GM21528 (cell line): Measurements from ENCODE around the gene RPS6KL1.

ENCODE experiments used
- ATAC-seq: cut with Tn5 transposase; IDR thresholded peaks from one replicate; pipeline ENCODE4 v1.9.1; 2021; ENCODE audit warnings: mild to moderate bottlenecking, moderate library complexity; ENCODE audit not compliant: unreplicated experiment, low FRiP score

Gene RPS6KL1

DNA sequence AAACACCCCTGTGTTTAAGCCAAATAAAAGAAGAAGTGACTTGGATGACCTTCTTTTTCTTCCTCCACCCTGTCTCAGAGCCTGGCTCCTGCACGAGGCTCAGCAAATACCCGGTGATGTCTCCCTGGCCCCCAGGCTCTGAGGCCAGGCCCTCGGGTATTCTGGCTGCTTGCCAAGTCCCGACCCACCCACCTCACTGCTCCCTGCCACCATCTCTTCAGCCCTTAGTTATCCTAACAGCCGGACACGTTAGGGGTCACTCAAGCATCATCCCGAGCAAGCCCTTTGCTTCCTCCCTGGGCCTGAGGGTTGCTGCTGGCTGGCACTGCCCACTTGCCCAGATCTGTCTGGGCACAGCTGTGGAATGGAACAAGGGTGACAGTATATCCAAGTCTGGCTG lies 7.2 kb downstream of the RPS6KL1 start:
- no peak for ATAC-seq

DNA sequence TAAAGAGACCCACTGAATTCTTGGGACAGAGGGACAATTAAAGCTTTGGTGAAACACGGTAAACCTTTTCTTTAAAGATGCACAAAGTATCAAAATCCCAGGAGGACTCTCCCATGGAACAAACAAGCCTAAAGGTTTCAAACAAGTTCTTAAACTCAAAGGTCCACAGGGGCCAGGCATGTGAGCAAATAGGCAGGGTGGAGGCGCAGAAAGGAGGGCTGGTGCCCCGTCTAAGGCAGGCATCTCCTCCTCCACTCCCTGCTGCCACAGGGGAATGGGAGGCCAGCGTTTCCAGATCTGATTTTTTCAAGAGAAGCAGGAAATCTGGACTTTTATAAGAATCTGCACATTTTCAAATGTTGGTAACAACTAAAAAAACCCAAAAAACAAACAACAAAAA lies 7.6 kb downstream of the RPS6KL1 start:
- no peak for ATAC-seq

DNA sequence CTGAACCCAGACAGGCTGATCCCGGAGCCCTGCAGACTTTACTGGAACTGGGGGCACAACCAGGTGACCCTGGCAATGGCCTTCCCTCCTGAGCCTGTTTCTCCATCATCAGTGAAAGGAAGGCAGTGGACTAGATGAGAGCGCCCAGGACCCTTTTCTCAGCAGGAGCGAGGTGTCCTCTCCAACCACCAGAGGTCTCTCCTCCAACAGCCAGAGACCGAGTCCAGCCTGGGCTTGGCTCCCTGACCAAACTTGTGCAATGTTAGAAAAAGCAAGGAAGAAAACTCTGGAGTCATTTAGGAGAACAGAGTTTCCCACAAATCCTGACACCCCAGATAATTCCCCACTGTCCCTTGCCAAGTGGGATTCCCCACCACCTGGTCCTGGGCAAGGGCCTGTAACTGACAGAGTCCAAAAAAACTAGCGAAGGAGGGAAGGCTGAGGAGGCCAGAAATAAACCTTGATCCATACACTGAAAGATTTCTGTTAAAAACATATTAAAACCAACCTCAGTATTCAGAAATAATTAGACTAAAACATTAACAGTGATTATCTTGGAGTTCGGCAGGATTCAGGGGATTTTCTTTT lies 9.0 kb downstream of the RPS6KL1 start:
- no peak for ATAC-seq

DNA sequence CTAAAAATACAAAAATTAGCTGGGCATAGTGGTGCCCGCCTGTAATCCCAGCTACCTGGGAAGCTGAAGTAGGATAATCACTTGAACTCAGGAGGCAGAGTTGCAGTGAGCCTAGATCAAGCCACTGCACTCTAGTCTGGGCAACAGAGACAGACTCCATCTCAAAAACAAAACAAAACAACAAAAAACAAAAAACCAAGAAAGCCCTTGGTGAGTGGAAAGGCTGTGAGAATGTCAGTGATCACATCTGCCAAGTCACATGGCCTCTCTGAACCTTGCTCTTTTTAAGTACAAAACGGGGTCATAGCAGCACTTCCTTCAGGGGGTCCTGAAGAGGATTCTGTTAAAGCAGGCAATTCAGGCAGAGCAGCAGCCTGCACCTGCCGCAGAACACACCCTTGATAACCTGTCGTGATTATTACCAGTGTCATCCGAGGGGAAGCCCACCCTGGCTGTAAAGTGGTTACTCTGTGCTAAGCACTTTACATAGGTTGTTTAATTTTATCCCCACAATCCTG lies 9.6 kb downstream of the RPS6KL1 start:
- no peak for ATAC-seq

DNA sequence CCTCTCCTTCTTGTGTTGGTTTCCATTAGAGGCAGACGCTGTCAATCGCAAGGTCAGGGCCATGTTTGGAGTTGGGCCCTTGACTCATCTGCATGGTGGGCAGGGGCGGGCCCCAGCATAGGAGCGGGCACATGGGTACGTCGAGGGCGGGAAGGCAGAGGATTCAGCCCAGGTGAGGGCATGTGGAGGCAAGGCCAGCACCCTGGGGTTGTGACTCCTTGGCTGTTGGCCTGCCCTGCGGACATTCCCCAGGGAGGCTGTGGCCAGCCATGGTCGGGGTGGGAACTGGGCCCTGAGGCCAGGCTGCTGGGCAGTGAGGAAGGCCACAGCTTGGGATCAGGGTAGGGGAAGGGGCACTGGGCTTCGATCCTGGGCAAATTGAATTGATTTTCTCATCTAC lies 10.3 kb downstream of the RPS6KL1 start:
- no peak for ATAC-seq

DNA sequence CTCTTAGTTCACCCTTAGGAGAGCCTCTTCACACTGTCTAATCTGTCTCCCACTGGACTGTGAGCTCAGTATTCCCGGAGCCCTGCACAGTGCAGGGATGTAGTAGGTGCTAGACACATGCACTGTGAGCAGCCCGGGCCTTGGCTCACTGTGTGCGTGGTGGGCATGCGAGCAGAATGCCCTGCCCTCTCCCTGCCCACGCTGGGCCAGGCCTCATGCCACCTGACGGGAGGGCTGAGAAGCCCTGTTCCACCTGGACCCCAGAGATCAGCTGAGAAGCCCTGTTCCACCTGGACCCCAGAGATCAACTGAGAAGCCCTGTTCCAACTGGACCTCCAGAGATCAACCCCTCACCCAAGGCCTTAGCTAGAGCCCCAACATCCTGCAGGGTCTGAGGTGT lies 10.9 kb downstream of the RPS6KL1 start:
- ATAC-seq: no peak

DNA sequence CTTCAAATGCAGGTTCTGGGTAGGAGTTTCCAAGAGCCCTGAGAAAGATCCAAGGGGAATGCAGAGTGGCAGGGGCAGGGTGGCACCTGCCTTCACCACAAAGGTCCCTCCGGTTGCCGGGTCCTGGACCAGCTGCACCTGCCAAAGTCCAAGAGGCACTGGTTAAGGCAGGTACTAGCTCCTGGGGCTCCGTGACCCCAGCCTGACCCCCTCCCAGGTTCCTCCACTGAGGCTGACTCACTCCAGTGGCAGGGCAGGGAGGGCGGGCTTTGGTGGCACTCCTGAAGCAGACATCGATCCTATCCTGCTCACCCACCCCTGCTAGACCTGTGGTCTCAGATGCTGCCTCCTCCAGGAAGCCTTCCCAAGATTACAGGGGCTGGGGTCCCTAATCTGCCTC lies 11.4 kb downstream of the RPS6KL1 start:
- ATAC-seq: no peak

DNA sequence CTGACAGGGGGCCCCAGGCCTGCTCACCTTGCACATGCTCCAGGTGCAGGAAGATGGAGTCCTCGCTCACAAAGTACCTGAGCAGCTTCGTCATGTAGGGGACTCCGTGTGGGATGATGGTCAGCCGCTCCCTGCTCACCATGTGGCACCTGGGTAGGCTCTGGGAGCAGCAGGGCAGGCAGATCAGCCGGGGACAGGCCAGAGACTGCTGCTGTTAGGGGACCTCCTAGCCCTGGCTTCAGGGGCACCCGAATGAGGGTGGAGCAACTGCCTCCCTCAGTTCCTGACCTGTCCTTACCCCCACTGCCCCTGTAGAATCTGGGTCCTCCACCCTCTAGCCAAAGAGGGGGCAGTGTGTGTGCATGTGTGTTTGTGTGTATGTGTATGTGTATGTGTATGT lies 11.8 kb downstream of the RPS6KL1 start:
- no peak for ATAC-seq

DNA sequence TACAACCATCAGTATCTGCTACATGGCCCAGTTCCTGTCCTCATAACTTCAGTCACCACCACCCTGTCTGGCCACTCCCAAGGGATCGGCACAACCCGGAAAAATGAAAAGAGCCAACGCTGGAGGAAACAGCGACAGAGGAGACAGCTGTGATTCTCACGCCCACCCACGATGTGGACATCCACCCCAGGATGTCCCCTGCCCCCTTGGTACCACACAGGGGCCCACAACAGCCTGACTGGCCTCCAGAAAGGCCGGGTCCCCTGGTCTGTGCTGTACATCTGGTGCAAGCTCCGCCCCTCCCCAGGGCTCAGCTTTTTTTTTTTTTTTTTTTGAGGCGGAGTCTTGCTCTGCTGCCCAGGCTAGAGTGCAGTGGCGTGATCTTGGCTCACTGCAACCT lies 12.5 kb downstream of the RPS6KL1 start:
- ATAC-seq: no peak

DNA sequence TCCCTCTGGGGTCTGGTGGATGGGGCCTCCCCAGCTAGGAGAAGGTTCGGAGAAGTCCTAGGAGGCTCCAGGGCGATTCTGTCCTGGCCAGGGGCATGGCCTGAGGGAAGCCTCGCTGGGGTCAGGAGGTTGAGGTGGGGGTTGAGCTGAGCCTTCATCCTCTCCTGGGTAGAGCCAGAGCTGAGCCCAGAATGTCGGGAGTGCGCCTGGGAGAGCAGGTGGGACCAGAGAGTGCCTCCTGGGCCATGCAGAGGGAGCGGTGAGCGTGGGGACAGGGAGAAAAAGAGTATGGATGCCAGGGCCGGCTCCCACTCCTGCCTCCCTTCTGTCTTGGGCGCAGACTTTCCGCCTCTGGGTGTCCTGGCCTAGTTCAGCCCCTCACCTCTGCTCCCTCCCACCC lies 13.1 kb downstream of the RPS6KL1 start:
- ATAC-seq: no peak

DNA sequence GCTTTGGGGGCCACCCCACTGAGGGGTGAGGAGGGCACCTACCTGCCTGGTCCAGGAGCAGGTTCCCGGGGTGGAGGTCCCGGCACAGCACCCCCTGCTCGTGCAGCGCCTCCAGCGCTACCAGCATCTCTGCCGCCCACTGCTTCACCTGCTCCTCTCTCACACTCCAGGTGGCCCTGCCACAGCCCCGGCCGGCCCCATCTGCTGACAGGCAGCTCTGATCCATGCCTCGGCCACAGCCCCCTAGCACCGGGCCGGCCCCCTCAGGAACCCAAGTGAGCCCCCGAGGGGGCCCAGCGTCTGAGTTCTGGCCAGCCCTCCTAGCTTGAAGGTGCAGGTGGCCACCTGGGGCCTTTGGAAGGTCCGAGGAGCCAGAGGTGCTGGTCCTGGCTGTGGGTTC lies 13.6 kb downstream of the RPS6KL1 start:
- ATAC-seq: no peak

DNA sequence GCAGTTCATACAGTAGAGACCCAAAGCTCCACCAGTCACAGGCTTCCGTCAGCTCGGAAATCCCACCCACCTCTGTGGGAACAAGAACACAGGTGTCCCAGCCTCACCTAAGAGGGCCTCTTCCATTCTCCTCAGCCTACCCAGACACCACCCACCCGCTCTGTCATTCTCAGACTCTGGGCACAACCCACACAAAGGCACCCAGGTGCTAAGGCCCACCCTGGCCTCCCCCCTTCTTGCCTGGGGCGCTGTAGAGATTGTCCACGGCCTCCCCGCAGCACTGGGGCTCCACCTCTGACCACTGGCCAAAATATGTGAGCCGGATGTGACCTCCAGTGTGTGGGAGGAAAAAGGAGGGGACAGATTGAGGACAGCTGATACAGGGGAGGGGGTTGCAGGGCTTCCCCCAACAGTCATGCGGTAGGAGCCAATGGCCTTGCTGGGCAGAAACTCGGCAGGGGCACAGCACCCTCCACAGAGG lies 14.2 kb downstream of the RPS6KL1 start:
- no peak for ATAC-seq

DNA sequence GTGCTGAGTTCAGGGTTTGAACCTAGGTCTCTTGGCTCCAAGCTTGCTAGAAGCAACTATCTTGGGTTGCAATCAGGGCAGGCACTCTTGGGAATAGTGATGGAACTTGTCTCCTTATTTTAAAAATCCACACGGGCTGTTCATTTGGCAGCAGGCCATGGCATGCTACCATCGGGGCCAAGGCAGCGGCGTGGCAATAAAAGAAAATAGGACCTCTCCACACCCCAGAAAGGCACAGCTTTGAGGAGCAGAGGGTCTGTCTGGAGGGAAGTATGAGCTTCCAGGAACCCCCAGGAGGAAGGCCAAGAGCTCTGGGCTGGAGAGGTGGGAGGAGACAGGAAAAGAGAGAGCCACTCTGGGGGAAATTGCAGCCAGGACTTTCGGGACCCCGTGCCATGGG lies 15.3 kb downstream of the RPS6KL1 start:
- no peak for ATAC-seq

DNA sequence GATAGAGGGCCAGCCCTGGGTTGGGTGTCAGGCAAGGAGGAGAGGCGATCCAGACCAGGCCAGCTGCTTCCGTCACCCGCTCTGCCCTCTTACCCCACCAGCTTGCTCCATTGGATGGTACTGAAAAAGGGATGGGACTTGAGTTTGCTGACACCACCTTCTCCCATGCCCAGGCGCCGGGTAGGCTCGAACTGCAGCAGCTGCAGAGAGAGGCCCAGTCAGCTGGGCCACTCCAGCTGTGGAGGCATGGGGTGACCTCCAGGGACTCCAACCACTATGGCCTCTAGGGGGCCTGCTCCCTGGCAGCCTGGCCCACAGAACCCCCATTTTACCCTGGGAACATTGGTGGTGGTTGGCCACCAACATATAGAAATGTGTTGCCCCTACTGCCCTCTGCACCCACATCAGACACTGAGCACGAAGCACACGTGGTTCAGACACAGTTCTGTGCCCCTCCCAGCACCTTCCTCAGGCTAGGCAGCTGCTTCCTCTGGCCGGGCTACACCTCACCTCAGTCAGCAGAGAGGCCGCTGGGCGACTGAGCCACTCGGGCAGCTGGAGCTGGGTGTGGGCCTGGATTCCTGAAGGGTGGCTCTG lies 16.0 kb downstream of the RPS6KL1 start:
- ATAC-seq: no peak

DNA sequence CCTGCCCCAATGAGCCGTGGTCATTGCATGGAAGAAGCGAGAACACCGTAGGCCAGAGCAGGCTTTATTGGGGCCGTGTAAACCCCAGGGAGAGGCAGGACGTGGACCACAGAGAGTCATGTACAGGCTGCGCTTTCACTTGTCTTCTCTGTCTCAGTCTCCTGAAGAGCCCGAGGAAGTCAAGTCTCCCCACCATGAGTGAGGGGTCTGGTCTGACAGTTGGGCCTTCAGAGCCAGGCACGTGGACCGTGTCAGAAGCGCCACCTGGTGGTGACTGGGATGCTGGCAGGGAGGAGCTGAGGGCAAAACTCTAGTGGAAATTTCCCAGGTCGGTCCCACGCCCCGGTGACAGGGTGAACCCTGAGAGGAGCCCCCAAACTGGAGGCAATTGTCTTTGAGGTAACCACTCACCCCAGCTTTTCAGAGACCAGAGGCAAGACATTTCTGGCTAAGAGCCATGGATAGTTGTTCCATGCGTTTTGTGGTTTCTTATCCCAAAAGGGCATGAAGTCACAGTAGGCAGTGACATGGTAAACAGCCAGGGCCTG lies 17.4 kb downstream of the RPS6KL1 start:
- ATAC-seq: no peak

DNA sequence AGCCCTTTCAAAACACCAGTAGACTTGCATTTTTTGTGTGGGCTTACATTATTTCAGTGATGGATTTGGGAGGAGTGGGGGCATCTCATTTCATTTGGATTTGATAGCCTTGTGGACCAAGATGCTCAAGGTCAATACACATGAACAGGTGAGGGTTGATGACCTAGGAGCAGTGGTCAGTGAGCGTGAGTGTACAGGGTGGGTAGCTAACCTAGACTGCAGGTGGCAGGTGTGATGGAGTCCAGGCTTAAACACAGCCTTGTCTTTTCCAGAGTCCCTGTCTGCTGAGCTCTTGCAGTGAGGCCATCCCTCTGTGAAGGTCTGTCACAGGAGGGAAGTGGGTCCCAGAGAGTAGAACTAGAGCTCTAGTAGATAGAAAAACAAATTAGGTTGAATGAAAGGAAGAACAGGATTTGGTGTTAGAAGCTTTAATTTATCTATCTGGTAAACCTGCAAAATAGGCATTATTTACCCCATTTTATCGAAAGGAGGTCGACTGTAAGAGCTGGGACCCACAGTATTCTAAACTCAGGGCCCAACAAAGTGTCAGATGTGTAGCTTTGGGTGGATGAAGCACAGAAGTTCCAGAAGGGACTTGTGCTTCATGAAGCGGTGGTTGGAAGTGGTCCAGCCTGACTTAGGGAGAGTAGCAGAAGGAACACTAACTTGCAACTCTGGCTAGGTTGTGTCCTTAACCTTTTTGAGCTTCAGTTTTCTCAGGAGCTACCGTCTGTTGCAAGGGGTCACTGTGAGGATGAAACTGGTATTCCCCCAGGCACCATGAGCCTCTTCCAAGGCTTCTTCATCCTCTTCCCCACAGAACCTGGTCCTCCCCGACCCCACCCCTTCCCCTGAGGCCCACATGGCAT lies 18.2 kb downstream of the RPS6KL1 start:
- ATAC-seq: no peak

DNA sequence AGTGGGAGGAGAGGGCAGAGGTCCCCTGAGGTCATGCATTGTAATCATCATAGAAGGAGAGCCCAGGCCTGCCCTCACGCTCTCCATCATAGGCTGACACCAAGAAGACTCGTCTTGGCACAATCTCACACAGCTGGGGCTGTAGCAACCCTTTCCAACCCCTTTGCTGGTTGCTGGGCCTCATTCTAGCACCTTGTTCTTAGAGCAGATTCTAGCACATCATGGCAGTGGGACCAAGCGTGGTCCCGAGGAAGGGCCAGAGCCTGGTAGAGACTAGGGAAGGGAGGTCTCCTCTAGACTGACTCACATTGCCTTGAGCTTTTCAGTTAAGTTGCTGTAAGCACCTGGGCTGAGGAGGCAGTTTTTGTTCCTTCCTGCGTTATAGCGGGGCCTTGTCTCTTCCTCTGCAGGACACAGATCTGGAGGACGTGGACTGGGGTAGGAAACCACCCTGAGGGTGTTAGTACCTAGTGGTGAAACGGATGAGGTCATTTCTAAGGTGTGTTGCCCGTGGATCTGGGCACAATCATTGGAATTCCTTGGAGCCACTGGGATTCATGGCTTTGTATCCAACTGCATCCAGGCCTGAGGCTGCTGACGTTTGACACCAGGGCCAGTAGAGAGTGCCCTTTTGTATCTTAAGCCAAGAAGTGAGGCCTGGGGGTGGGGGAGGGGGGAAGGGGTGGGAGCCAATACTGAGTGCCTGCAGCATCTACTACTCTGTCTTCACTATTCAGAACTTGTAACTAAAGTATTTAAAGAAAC lies 19.9 kb downstream of the RPS6KL1 start:
- ATAC-seq: no peak

DNA sequence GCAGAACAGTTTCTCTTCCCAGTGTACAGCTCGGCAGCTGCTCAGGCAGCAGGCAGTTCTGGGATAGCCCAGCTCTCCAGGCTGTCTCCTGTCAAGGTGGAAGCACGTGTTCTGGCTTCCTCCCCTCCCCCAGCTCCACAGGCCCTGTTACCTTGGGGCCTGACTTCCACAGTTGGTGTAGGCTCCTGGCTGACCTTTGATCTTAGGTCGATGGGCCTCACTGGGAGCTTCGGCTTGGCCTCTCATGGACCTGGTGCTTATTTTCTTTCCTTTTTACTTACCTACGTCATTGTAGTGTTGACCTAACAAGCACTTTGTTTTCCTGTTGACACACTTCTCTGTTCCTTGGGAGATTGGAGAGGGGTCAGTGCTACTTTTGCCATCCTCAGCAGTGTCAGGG lies 24.4 kb downstream of the RPS6KL1 start:
- ATAC-seq: no peak

DNA sequence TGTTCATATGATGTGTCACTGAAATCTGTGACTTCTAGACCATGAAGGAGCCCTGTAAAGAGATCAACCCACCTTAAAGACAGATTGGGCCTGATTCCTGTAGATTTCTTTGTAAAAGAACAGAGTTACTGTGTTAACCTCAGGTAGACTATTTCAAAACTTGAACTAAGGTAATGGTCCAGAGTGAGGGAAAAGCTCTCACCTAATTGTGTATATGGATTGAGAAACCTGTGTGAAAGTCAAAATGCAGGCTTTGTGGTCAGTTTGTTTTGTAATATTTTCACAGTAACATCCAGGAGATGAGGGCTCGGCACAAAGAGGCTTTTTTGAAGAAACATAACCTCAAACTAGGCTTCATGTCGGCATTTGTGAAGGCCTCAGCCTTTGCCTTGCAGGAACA lies 25.0 kb downstream of the RPS6KL1 start:
- no peak for ATAC-seq

DNA sequence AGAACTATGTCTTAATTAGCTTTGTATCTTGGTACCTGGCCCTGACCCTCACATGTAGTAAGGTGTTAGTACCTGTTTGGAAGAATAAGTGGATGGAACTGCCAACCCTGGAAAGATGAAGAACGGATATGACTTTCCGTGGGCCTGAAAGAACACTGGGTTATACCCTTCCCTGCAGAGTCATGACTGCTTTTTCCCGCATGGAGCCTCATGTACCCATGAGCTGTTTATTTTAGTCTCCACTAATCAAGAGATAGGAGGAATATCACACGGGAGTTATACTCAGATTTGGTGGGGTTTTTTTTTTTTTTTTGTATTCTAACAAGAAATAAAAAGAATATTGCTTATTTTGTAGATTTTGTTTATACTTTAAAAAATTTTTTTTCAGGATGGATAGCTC lies 25.4 kb downstream of the RPS6KL1 start:
- ATAC-seq: no peak

DNA sequence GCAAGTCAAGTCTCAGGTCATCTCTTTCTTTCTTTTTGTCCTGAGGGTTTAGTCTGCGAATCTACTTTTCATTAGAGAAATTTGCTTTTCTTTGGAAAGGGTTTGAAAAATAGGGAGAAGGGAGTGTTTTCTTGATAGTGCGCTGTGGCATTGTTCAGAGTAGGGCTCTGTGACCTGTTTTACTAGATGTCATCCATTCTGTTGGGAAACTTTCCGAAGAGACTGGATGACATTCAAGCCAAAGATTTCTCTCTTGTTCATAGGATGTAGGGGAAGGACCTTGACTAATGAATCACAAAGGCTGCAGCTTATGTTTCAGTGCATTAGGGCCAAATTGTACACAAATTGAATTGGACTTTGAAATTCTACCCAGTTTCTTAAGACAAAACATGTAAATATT lies 26.7 kb downstream of the RPS6KL1 start:
- no peak for ATAC-seq
